Measurements from ENCODE around the gene RPS6KB1. TPM values are rescaled to one million over a fixed set of nuclear protein-coding genes. Genes with fewer than 3 reads are reported as not detected.
A peak's percentile ranks its signal among the peaks of the same experiment; 100 is the strongest.

The RPS6KB1 gene
- 75.7 TPM for total RNA-seq (2021; ENCODE audit: unreplicated experiment)
- polyA plus RNA-seq (2012), result 19.3 and 30.2 TPM in 2 replicates
- Bru-seq, nascent RNA, result percentile 89 among the genes with signal in this experiment
- BruChase-seq, experiment 1, labeled RNA remaining after a 6-hour chase, result percentile 94 among the genes with signal in this experiment
- percentile 94 among the genes with signal in this experiment for BruChase-seq, experiment 2, labeled RNA remaining after a 2-hour chase
- long read RNA-seq, full-length matches to known transcripts, result 127 of 175 reads
- long read RNA-seq, partial matches to known transcripts, result 14 of 175 reads
- long read RNA-seq, other reads (novel, unspliced or antisense), result 34 of 175 reads

DNA sequence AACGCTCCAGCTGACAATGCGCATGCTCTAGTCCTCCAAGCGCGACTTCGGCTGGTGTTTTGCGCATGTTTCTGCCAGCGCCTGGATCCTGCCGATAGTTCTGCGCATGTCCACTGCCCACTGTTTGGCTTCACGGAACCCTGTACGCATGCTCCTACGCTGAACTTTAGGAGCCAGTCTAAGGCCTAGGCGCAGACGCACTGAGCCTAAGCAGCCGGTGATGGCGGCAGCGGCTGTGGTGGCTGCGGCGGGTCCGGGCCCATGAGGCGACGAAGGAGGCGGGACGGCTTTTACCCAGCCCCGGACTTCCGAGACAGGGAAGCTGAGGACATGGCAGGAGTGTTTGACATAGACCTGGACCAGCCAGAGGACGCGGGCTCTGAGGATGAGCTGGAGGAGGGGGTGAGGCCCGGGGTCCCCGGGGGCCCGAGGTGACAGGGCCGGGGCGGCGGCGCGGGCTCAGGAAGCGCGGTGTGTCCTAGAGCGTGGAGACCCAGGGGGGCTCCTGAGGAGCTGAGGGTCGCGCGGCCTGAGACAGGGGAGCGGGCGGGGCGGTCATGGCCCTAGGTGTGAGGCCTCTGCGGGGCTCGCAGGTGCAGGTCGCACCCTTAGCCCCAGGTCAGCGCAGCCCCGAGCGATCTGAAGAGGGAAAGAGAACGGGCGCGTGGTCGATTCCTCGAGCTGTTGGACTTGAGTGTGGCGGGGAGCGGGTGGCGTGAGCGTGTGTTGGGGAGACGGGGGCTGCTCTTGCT, at the start of gene RPS6KB1, which contains the start of gene TUBD1:
RPS6KB1 (plus strand) TSS at position 198 of the 752 bp plus-strand sequence; CDS start at position 262, 64 bp downstream.
TUBD1 (minus strand) TSS at position 20 of the 752 bp plus-strand sequence. CDS start 1,941 bp downstream, outside the sequence.
- H3K27me3 ChIP-seq (ENCODE audit: insufficient read depth, low read length), result no peaks in the 10 kb centered on the region
- POLR2A ChIA-PET, result interaction anchor here (1.4 to 1.5 kb wide), 2 partner anchors 21 to 35 kb away, joined by 3 to 4 read pairs; no protein-coding TSS in a partner anchor
- no TSS peak for BruUV-seq (replicated peaks)
- peak within 1 kb of the TSS; percentile 84 for H3K4me2 ChIP-seq (ENCODE audit: low read length)
- peaks cover 5 to 10% of the 10 kb centered on the region in 2 experiments; a peak in 2 of 4 replicates for H3K36me3 ChIP-seq (ENCODE audit: control insufficient read depth in 1 of 2, insufficient read depth in 2 of 2, low read length in 2 of 2)
- peak; percentile 100 for DNase-seq (ENCODE audit: low read depth, low spot score)
- intact Hi-C loops (cut with micrococcal nuclease), result no loop called here
- peaks cover 5% of the 10 kb centered on the region; the same call in 1 of the 2 replicates for H4K20me1 ChIP-seq (ENCODE audit: insufficient read depth)
- CTCF ChIA-PET, result interaction anchor here (1.0 to 2.9 kb wide), 2 partner anchors 21 to 34 kb away, joined by 3 to 15 read pairs; no protein-coding TSS in a partner anchor
- peak; percentile 96 for ATAC-seq
- peak within 1 kb of the TSS; percentile 83 to 84 for H3K4me3 ChIP-seq (replicated peaks in 1 of 2; ENCODE audit: low read depth in 1 of 2, low read length in 2 of 2)
- no peaks in the 10 kb centered on the region for H3K9me3 ChIP-seq (ENCODE audit: control insufficient read depth in 1 of 2, insufficient read depth in 1 of 2, low read depth in 1 of 2, low read length in 2 of 2)
- H3K9me2 ChIP-seq (ENCODE audit: insufficient read depth), result no peaks in the 10 kb centered on the region
- RAD21 ChIA-PET (ENCODE audit: low non-redundant PET in 1 of 2, low total read pairs in 2 of 2, uncharacterized antibody in 2 of 2, unreplicated experiment in 2 of 2), result no interaction called here
- H3K27ac ChIP-seq (ENCODE audit: low read depth, low read length), result peak within 1 kb of the TSS; percentile 73
- H3K79me2 ChIP-seq (ENCODE audit: insufficient read depth, low read length), result peaks cover 80% of the 10 kb centered on the region
- H3K4me1 ChIP-seq (ENCODE audit: control insufficient read depth in 1 of 2, insufficient read depth in 2 of 2, low read length in 2 of 2), result peaks cover 13 to 30% of the 10 kb centered on the region in 2 experiments
- H3K9ac ChIP-seq (ENCODE audit: low read length), result peak within 1 kb of the TSS; percentile 87
- peak within 1 kb of the TSS; percentile 27 for H2AFZ ChIP-seq (ENCODE audit: low read depth, low read length, poor library complexity, severe bottlenecking)
- TF ChIP-seq POLR2A (IDR thresholded peaks at IDR 0.05; ENCODE audit: borderline replicate concordance, extremely low read depth, insufficient read depth, insufficient read length), result peak; percentile 97
- TF ChIP-seq, protein P1, sequence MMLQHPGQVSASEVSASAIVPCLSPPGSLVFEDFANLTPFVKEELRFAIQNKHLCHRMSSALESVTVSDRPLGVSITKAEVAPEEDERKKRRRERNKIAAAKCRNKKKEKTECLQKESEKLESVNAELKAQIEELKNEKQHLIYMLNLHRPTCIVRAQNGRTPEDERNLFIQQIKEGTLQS (IDR thresholded peaks at IDR 0.05), result no peak
- TF ChIP-seq, protein P2, sequence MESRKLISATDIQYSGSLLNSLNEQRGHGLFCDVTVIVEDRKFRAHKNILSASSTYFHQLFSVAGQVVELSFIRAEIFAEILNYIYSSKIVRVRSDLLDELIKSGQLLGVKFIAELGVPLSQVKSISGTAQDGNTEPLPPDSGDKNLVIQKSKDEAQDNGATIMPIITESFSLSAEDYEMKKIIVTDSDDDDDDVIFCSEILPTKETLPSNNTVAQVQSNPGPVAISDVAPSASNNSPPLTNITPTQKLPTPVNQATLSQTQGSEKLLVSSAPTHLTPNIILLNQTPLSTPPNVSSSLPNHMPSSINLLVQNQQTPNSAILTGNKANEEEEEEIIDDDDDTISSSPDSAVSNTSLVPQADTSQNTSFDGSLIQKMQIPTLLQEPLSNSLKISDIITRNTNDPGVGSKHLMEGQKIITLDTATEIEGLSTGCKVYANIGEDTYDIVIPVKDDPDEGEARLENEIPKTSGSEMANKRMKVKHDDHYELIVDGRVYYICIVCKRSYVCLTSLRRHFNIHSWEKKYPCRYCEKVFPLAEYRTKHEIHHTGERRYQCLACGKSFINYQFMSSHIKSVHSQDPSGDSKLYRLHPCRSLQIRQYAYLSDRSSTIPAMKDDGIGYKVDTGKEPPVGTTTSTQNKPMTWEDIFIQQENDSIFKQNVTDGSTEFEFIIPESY (IDR thresholded peaks at IDR 0.05; ENCODE audit: extremely low read depth, insufficient replicate concordance, low read length), result no peak
- no peak for TF ChIP-seq JUND (IDR thresholded peaks at IDR 0.05)
- 0 out of 2 replicates have a peak, but pooled peaks have one; percentile 61 for TF ChIP-seq SIN3A (IDR thresholded peaks at IDR 0.05; ENCODE audit: low read depth)
- TF ChIP-seq, protein P3, sequence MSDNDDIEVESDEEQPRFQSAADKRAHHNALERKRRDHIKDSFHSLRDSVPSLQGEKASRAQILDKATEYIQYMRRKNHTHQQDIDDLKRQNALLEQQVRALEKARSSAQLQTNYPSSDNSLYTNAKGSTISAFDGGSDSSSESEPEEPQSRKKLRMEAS (IDR thresholded peaks at IDR 0.05), result peak; percentile 90; the same call in 1 of the 2 replicates
- peak; percentile 99 for TF ChIP-seq ZFX (IDR thresholded peaks at IDR 0.05)
- peak; percentile 95 for TF ChIP-seq YY1 (IDR thresholded peaks at IDR 0.05; ENCODE audit: extremely low read depth, insufficient replicate concordance, low read depth, low read length)
- TF ChIP-seq ELF1 (IDR thresholded peaks at IDR 0.05; ENCODE audit: borderline replicate concordance, low read depth), result no peak
- TF ChIP-seq POLR2AphosphoS5 (IDR thresholded peaks at IDR 0.05; ENCODE audit: low read depth, low read length), result peak; percentile 95
- TF ChIP-seq SRF (IDR thresholded peaks at IDR 0.05; ENCODE audit: low read depth), result no peak
- TF ChIP-seq CBX3 (IDR thresholded peaks at IDR 0.05; ENCODE audit: low read depth), result no peak
- TF ChIP-seq TCF7L2 (IDR thresholded peaks at IDR 0.05; ENCODE audit: borderline replicate concordance, extremely low read depth, insufficient read depth, insufficient read length), result peak; percentile 54
